Tibial nerve (tissue), 4 donors: ENCODE data around the gene DMWD.

Experiments used
- CTCF ChIP-seq, 5 experiments: fragments of 200-600 bp in 3 of 5; fragments of 450-650 bp in 2 of 5; sonication (generic) in 3 of 5; IDR thresholded peaks; one replicate each; pipeline ENCODE4 v1.5.1; 2016 to 2019; ENCODE audit warnings: antibody characterized with exemption in 5 of 5, mild to moderate bottlenecking in 3 of 5, moderate library complexity in 2 of 5
- EP300 ChIP-seq, 2 donors: sonication (generic); formaldehyde crosslinking; IDR thresholded peaks; one replicate each; pipeline ENCODE4 v1.6.1; 2017; ENCODE audit warnings: antibody characterized with exemption in 2 of 2, mild to moderate bottlenecking in 1 of 2
- POLR2A ChIP-seq, 2 donors: fragments of 450-650 bp; IDR thresholded peaks; one replicate each; pipeline ENCODE4 v1.6.1; 2017; ENCODE audit warnings: antibody characterized with exemption in 2 of 2, mild to moderate bottlenecking in 2 of 2, moderate library complexity in 2 of 2

GRCh38 chr19:45752639-45753038 lies 40.0 kb downstream of the DMWD start:
- no peak for TF ChIP-seq CTCF (IDR thresholded peaks at IDR 0.05)
- no peak for TF ChIP-seq POLR2A (IDR thresholded peaks at IDR 0.05)
- no peak for TF ChIP-seq EP300 (IDR thresholded peaks at IDR 0.05)
